HG03378 (cell line): ENCODE results near the gene PLSCR3.

ENCODE experiments used
- ATAC-seq: cut with Tn5 transposase; IDR thresholded peaks from one replicate; pipeline ENCODE4 v1.9.1; 2021; ENCODE audit warnings: mild to moderate bottlenecking, moderate library complexity; ENCODE audit not compliant: unreplicated experiment

Gene PLSCR3

GRCh38 chr17:7426896-7427489 lies 32.7 kb upstream of the PLSCR3 start:
- no peak for ATAC-seq

- no peak for ATAC-seq
Observed at GRCh38 chr17:7426203-7426863, 32.0 kb upstream of the PLSCR3 start.

- no peak for ATAC-seq
Observed at GRCh38 chr17:7425756-7426155, 31.4 kb upstream of the PLSCR3 start.

- ATAC-seq: no peak
Observed at GRCh38 chr17:7425316-7425715, 31.0 kb upstream of the PLSCR3 start, which contains the start of gene SPEM2. Gene SPEM2 (plus strand): TSS chr17:7425616. CDS start chr17:7425689, 73 bp downstream.

- ATAC-seq: no peak
Observed at GRCh38 chr17:7423679-7424078, 29.4 kb upstream of the PLSCR3 start.

- ATAC-seq: no peak
Observed at GRCh38 chr17:7421186-7421585, 26.9 kb upstream of the PLSCR3 start.

- ATAC-seq: no peak
Observed at GRCh38 chr17:7419819-7420610, 25.7 kb upstream of the PLSCR3 start, which contains the start of gene SPEM1. Gene SPEM1 (plus strand): TSS chr17:7420324. CDS start chr17:7420385, 61 bp downstream.

- no peak for ATAC-seq
Observed at GRCh38 chr17:7418472-7419152, 24.3 kb upstream of the PLSCR3 start.

GRCh38 chr17:7417056-7417655 lies 22.8 kb upstream of the PLSCR3 start:
- ATAC-seq: no peak

GRCh38 chr17:7416323-7416722 lies 22.0 kb upstream of the PLSCR3 start:
- ATAC-seq: no peak

GRCh38 chr17:7415784-7416183 lies 21.5 kb upstream of the PLSCR3 start:
- ATAC-seq: no peak

GRCh38 chr17:7414837-7415236 lies 20.5 kb upstream of the PLSCR3 start:
- no peak for ATAC-seq

- no peak for ATAC-seq
Observed at GRCh38 chr17:7413346-7413985, 19.1 kb upstream of the PLSCR3 start.

GRCh38 chr17:7411427-7411750 lies 17.1 kb upstream of the PLSCR3 start:
- no peak for ATAC-seq

- ATAC-seq: no peak
Observed at GRCh38 chr17:7410634-7411426, 16.5 kb upstream of the PLSCR3 start.

- ATAC-seq: no peak
Observed at GRCh38 chr17:7409716-7410115, 15.4 kb upstream of the PLSCR3 start.

- no peak for ATAC-seq
Observed at GRCh38 chr17:7408863-7409262, 14.5 kb upstream of the PLSCR3 start.

GRCh38 chr17:7408252-7408727 lies 14.0 kb upstream of the PLSCR3 start:
- ATAC-seq: no peak

- no peak for ATAC-seq
Observed at GRCh38 chr17:7407485-7408251, 13.3 kb upstream of the PLSCR3 start, which contains the start of gene NLGN2. Gene NLGN2 (plus strand): TSS chr17:7407845. CDS start chr17:7408256, 411 bp downstream.
